ENCODE data around the gene C16orf92. TPM values are rescaled to one million over a fixed set of nuclear protein-coding genes. Genes with fewer than 3 reads are reported as not detected.

The C16orf92 gene
- total and polyA plus RNA-seq, 2 of the 13 experiments (the other 11 are each of a cell fraction or from before 2014, with no cell fraction given), result not detected

DNA sequence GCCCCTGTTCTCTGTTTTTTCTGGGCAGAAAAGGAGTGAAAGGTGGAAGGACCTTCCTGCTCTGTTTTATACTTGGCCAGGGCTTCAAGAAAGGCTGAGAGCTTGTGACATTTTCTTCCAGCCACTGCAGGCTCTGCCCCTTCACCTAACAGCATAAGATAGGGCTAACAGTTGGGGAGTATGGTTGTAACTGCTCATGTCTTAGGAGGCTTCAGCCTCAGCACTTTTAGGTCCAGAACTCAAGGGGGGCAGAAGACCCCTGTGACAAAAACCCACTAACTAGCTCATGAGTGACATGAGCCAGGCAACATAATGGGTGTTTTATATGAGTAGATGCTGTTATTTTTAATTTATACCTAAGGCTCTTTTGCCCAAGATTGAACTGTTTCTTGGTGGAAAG lies 47.5 kb downstream of the C16orf92 start:
- Histone ChIP-seq H2AFZ (ENCODE audit: low read length) (no peak overlapping the region), H3K36me3 (replicated peaks in 1 of 2; ENCODE audit: control insufficient read depth in 1 of 2, insufficient read depth in 2 of 2, low read length in 2 of 2) (peaks cover 35 to 57% of the 10 kb centered on the region in 2 experiments), H3K4me1 (ENCODE audit: insufficient read depth, low read length) (peaks cover 64% of the 10 kb centered on the region), H3K4me3 (replicated peaks in 1 of 3; ENCODE audit: insufficient read depth in 1 of 3, low read depth in 2 of 3, low read length in 3 of 3) (no peak overlapping the region), H3K9me3 (ENCODE audit: low read length) (no peaks in the 10 kb centered on the region), H3K27ac (ENCODE audit: extremely low read length, insufficient read depth, low read length) (no peak overlapping the region), H3K79me2 (ENCODE audit: insufficient read depth, low read length) (peaks cover 40% of the 10 kb centered on the region), H3K27me3 (ENCODE audit: control insufficient read depth in 1 of 2, insufficient read depth in 2 of 2, low read length in 2 of 2) (peaks cover 0 to 2% of the 10 kb centered on the region in 2 experiments; a peak in 1 of 5 replicates), H3K9ac (ENCODE audit: insufficient read depth, low read depth, low read length) (no peak overlapping the region), H3K4me2 (ENCODE audit: low read depth, low read length) (no peak overlapping the region), H4K20me1 (ENCODE audit: insufficient read depth, low read length) (peaks cover 71% of the 10 kb centered on the region)
- intact Hi-C loops (cut with micrococcal nuclease; ENCODE audit: unreplicated experiment) (no loop called here), in situ Hi-C loops (cut with HindIII; ENCODE audit: extremely low pct_ligation_motif_present, low pct_unique_long_range_greater_than_20kb) (no loop called here)
- no peak for DNase-seq (ENCODE audit: low spot score)
- no peak for ATAC-seq
- POLR2A ChIA-PET, result interaction anchor here (1.0 to 9.1 kb wide), 2 partner anchors 9 to 20 kb away, joined by 3 to 120 read pairs; partner anchors contain the start of gene TBX6
- TF ChIP-seq RBFOX2 (IDR thresholded peaks at IDR 0.05; ENCODE audit: low read depth, low read length), result peak; percentile 67
- TF ChIP-seq ZC3H13 (CRISPR knock-in tag; IDR thresholded peaks at IDR 0.05), result 0 out of 2 replicates have a peak, but pooled peaks have one; percentile 8
- TF ChIP-seq, protein P1, sequence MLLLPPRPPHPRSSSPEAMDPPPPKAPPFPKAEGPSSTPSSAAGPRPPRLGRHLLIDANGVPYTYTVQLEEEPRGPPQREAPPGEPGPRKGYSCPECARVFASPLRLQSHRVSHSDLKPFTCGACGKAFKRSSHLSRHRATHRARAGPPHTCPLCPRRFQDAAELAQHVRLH (CRISPR knock-in tag; IDR thresholded peaks at IDR 0.05; ENCODE audit: borderline replicate concordance, low read depth), result 0 out of 2 replicates have a peak, but pooled peaks have one; percentile 4
- TF ChIP-seq BCL6 (CRISPR knock-in tag; IDR thresholded peaks at IDR 0.05), result no peak
- peak; percentile 62 for TF ChIP-seq POLR2G (IDR thresholded peaks at IDR 0.05; ENCODE audit: low read depth, low read length)
- TF ChIP-seq ZNF607 (CRISPR knock-in tag; IDR thresholded peaks at IDR 0.05; ENCODE audit: borderline replicate concordance), result no peak
- 0 out of 2 replicates have a peak, but pooled peaks have one; percentile 27 for TF ChIP-seq ERF (CRISPR knock-in tag; IDR thresholded peaks at IDR 0.05)
- TF ChIP-seq POLR2AphosphoS5 (IDR thresholded peaks at IDR 0.05; ENCODE audit: low read depth, low read length), result 0 out of 2 replicates have a peak, but pooled peaks have one; percentile 39
- TF ChIP-seq NFE2 (CRISPR knock-in tag; IDR thresholded peaks at IDR 0.05), result no peak
- TF ChIP-seq ZNF773 (CRISPR knock-in tag; IDR thresholded peaks at IDR 0.05; ENCODE audit: borderline replicate concordance), result no peak
- FAIRE-seq, result no peak
- no TSS peak for BruUV-seq (replicated peaks)
- CTCF ChIA-PET (ENCODE audit: low intra/inter-chr PET ratio, low total read pairs), result no interaction called here

Other genes with a start within 250 kb of the C16orf92 start
- gene ZG16, start 244.9 kb upstream of the C16orf92 start, total RNA-seq (2016; rRNA removed; fragmentation: Illumina TruSeq; extraction: Trizol), result 0.07 and 0.15 TPM in 2 replicates
- gene ZG16, start 244.9 kb upstream of the C16orf92 start, polyA plus RNA-seq (2011; rRNA removed), result 0.01 and 0.04 TPM in 2 replicates
- 103 and 118 TPM in 2 replicates for gene KIF22, start 232.4 kb upstream of the C16orf92 start, total RNA-seq (2016; rRNA removed; fragmentation: Illumina TruSeq; extraction: Trizol)
- 68.4 and 95.8 TPM in 2 replicates for gene KIF22, start 232.4 kb upstream of the C16orf92 start, polyA plus RNA-seq (2011; rRNA removed)
- gene MAZ, start 216.7 kb upstream of the C16orf92 start, total RNA-seq (2016; rRNA removed; fragmentation: Illumina TruSeq; extraction: Trizol), result 229 and 277 TPM in 2 replicates
- gene MAZ, start 216.7 kb upstream of the C16orf92 start, polyA plus RNA-seq (2011; rRNA removed), result 203 and 255 TPM in 2 replicates
- gene PRRT2, start 211.0 kb upstream of the C16orf92 start, total RNA-seq (2016; rRNA removed; fragmentation: Illumina TruSeq; extraction: Trizol), result 0.11 and 0.51 TPM in 2 replicates
- 1.1 and 1.8 TPM in 2 replicates for gene PRRT2, start 211.0 kb upstream of the C16orf92 start, polyA plus RNA-seq (2011; rRNA removed)
- 66.4 and 74.5 TPM in 2 replicates for gene PAGR1, start 207.0 kb upstream of the C16orf92 start, total RNA-seq (2016; rRNA removed; fragmentation: Illumina TruSeq; extraction: Trizol)
- 9.8 and 9.9 TPM in 2 replicates for gene PAGR1, start 207.0 kb upstream of the C16orf92 start, polyA plus RNA-seq (2011; rRNA removed)
- gene MVP, start 202.7 kb upstream of the C16orf92 start, total RNA-seq (2016; rRNA removed; fragmentation: Illumina TruSeq; extraction: Trizol), result 22.0 and 22.9 TPM in 2 replicates
- 43.5 and 65.5 TPM in 2 replicates for gene MVP, start 202.7 kb upstream of the C16orf92 start, polyA plus RNA-seq (2011; rRNA removed)
- 39.2 and 54.9 TPM in 2 replicates for gene CDIPT, start 160.0 kb upstream of the C16orf92 start, total RNA-seq (2016; rRNA removed; fragmentation: Illumina TruSeq; extraction: Trizol)
- 97.5 and 109 TPM in 2 replicates for gene CDIPT, start 160.0 kb upstream of the C16orf92 start, polyA plus RNA-seq (2011; rRNA removed)
- 6.6 and 14.9 TPM in 2 replicates for gene SEZ6L2, start 123.6 kb upstream of the C16orf92 start, total RNA-seq (2016; rRNA removed; fragmentation: Illumina TruSeq; extraction: Trizol)
- gene SEZ6L2, start 123.6 kb upstream of the C16orf92 start, polyA plus RNA-seq (2011; rRNA removed), result 16.9 and 30.7 TPM in 2 replicates
- 15.6 and 19.7 TPM in 2 replicates for gene ASPHD1, start 122.7 kb upstream of the C16orf92 start, total RNA-seq (2016; rRNA removed; fragmentation: Illumina TruSeq; extraction: Trizol)
- gene ASPHD1, start 122.7 kb upstream of the C16orf92 start, polyA plus RNA-seq (2011; rRNA removed), result 13.1 and 15.6 TPM in 2 replicates
- gene KCTD13, start 97.0 kb upstream of the C16orf92 start, total RNA-seq (2016; rRNA removed; fragmentation: Illumina TruSeq; extraction: Trizol), result 3.9 and 6.3 TPM in 2 replicates
- gene KCTD13, start 97.0 kb upstream of the C16orf92 start, polyA plus RNA-seq (2011; rRNA removed), result 14.7 and 15.2 TPM in 2 replicates
- gene TMEM219, start 61.1 kb upstream of the C16orf92 start, total RNA-seq (2016; rRNA removed; fragmentation: Illumina TruSeq; extraction: Trizol), result 64.5 and 105 TPM in 2 replicates
- gene TMEM219, start 61.1 kb upstream of the C16orf92 start, polyA plus RNA-seq (2011; rRNA removed), result 115 and 151 TPM in 2 replicates
- 27.6 and 43.2 TPM in 2 replicates for gene TAOK2, start 49.3 kb upstream of the C16orf92 start, total RNA-seq (2016; rRNA removed; fragmentation: Illumina TruSeq; extraction: Trizol)
- 17.4 and 24.8 TPM in 2 replicates for gene TAOK2, start 49.3 kb upstream of the C16orf92 start, polyA plus RNA-seq (2011; rRNA removed)
- gene HIRIP3, start 27.6 kb upstream of the C16orf92 start, total RNA-seq (2016; rRNA removed; fragmentation: Illumina TruSeq; extraction: Trizol), result 17.2 and 17.3 TPM in 2 replicates
- 12.6 and 16.3 TPM in 2 replicates for gene HIRIP3, start 27.6 kb upstream of the C16orf92 start, polyA plus RNA-seq (2011; rRNA removed)
- gene INO80E, start 27.0 kb upstream of the C16orf92 start, total RNA-seq (2016; rRNA removed; fragmentation: Illumina TruSeq; extraction: Trizol), result 39.5 and 45.6 TPM in 2 replicates
- 25.8 and 28.4 TPM in 2 replicates for gene INO80E, start 27.0 kb upstream of the C16orf92 start, polyA plus RNA-seq (2011; rRNA removed)
- 0.15 and 0.21 TPM in 2 replicates for gene DOC2A, start 12.2 kb upstream of the C16orf92 start, total RNA-seq (2016; rRNA removed; fragmentation: Illumina TruSeq; extraction: Trizol)
- gene DOC2A, start 12.2 kb upstream of the C16orf92 start, polyA plus RNA-seq (2011; rRNA removed), result 0.55 and 1.4 TPM in 2 replicates
- gene TLCD3B, start 8.1 kb downstream of the C16orf92 start, total RNA-seq (2016; rRNA removed; fragmentation: Illumina TruSeq; extraction: Trizol), result not detected in 2 replicates
- gene TLCD3B, start 8.1 kb downstream of the C16orf92 start, polyA plus RNA-seq (2011; rRNA removed), result 0.24 TPM in 1 of 2 replicates, not detected in the other
- gene ALDOA, start 42.6 kb downstream of the C16orf92 start, total RNA-seq (2016; rRNA removed; fragmentation: Illumina TruSeq; extraction: Trizol), result 925 and 999 TPM in 2 replicates
- 1,884 and 1,912 TPM in 2 replicates for gene ALDOA, start 42.6 kb downstream of the C16orf92 start, polyA plus RNA-seq (2011; rRNA removed)
- 176 and 177 TPM in 2 replicates for gene PPP4C, start 52.8 kb downstream of the C16orf92 start, total RNA-seq (2016; rRNA removed; fragmentation: Illumina TruSeq; extraction: Trizol)
- 220 and 272 TPM in 2 replicates for gene PPP4C, start 52.8 kb downstream of the C16orf92 start, polyA plus RNA-seq (2011; rRNA removed)
- 0.24 TPM in 1 of 2 replicates, not detected in the other for gene TBX6, start 68.7 kb downstream of the C16orf92 start, total RNA-seq (2016; rRNA removed; fragmentation: Illumina TruSeq; extraction: Trizol)
- 0.42 and 0.51 TPM in 2 replicates for gene TBX6, start 68.7 kb downstream of the C16orf92 start, polyA plus RNA-seq (2011; rRNA removed)
- 4.8 and 5.4 TPM in 2 replicates for gene YPEL3, start 73.0 kb downstream of the C16orf92 start, total RNA-seq (2016; rRNA removed; fragmentation: Illumina TruSeq; extraction: Trizol)
- 47.0 and 63.6 TPM in 2 replicates for gene YPEL3, start 73.0 kb downstream of the C16orf92 start, polyA plus RNA-seq (2011; rRNA removed)
- 14.3 and 20.6 TPM in 2 replicates for gene GDPD3, start 90.3 kb downstream of the C16orf92 start, total RNA-seq (2016; rRNA removed; fragmentation: Illumina TruSeq; extraction: Trizol)
- gene GDPD3, start 90.3 kb downstream of the C16orf92 start, polyA plus RNA-seq (2011; rRNA removed), result 18.7 and 21.2 TPM in 2 replicates
- gene MAPK3, start 100.0 kb downstream of the C16orf92 start, total RNA-seq (2016; rRNA removed; fragmentation: Illumina TruSeq; extraction: Trizol), result 27.7 and 32.5 TPM in 2 replicates
- gene MAPK3, start 100.0 kb downstream of the C16orf92 start, polyA plus RNA-seq (2011; rRNA removed), result 168 and 206 TPM in 2 replicates
- 5.4 and 6.5 TPM in 2 replicates for gene CORO1A, start 160.4 kb downstream of the C16orf92 start, total RNA-seq (2016; rRNA removed; fragmentation: Illumina TruSeq; extraction: Trizol)
- 9.5 and 12.9 TPM in 2 replicates for gene CORO1A, start 160.4 kb downstream of the C16orf92 start, polyA plus RNA-seq (2011; rRNA removed)
- gene BOLA2B, start 170.5 kb downstream of the C16orf92 start, total RNA-seq (2016; rRNA removed; fragmentation: Illumina TruSeq; extraction: Trizol), result 295 and 354 TPM in 2 replicates
- gene BOLA2B, start 170.5 kb downstream of the C16orf92 start, polyA plus RNA-seq (2011; rRNA removed), result 63.8 and 97.0 TPM in 2 replicates
- 13.4 and 37.1 TPM in 2 replicates for gene SLX1A, start 170.7 kb downstream of the C16orf92 start, total RNA-seq (2016; rRNA removed; fragmentation: Illumina TruSeq; extraction: Trizol)
- gene SLX1A, start 170.7 kb downstream of the C16orf92 start, polyA plus RNA-seq (2011; rRNA removed), result 9.1 and 12.0 TPM in 2 replicates
- gene SULT1A3, start 176.1 kb downstream of the C16orf92 start, total RNA-seq (2016; rRNA removed; fragmentation: Illumina TruSeq; extraction: Trizol), result 20.7 and 28.3 TPM in 2 replicates
- 15.4 and 21.0 TPM in 2 replicates for gene SULT1A3, start 176.1 kb downstream of the C16orf92 start, polyA plus RNA-seq (2011; rRNA removed)
- 1.00 and 1.3 TPM in 2 replicates for gene NPIPB13, start 225.3 kb downstream of the C16orf92 start, total RNA-seq (2016; rRNA removed; fragmentation: Illumina TruSeq; extraction: Trizol)
- 2.7 and 4.4 TPM in 2 replicates for gene NPIPB13, start 225.3 kb downstream of the C16orf92 start, polyA plus RNA-seq (2011; rRNA removed)